K562 (cell line): Measurements from ENCODE around the gene LGALS7. TPM values are rescaled to one million over a fixed set of nuclear protein-coding genes. Genes with fewer than 3 reads are reported as not detected.
"Not testable (repeated sequence)": the region's sequence is repeated elsewhere in the genome, so short reads cannot be mapped to it uniquely, and the experiment has no call there.

ENCODE experiments used
- ATAC-seq: fragments of 200-7000 bp; cut with Tn5 transposase; 3 replicates; pipeline ENCODE4 v1.9.1; 2020; ENCODE audit warnings: moderate library complexity
- BruUV-seq: library from RNA; stranded (reverse); fragments of 400-500 nt; replicated peaks from 2 replicates; lab custom pipeline; 2021; lab: Mats Ljungman, UMichigan
- CTCF ChIA-PET: fragments of 300-600 bp; formaldehyde crosslinking; extraction: SDS; loops from one replicate; lab custom pipeline; 2021; ENCODE audit warnings: low intra/inter-chr PET ratio; lab: Yijun Ruan, JAX
- POLR2A ChIA-PET: fragments of 300-600, 350-650 bp; sonication (Branson Sonifier 250); formaldehyde crosslinking; extraction: SDS; loops from one replicate; lab custom pipeline; 2021; ENCODE audit warnings: antibody characterized with exemption, inconsistent platforms; lab: Yijun Ruan, JAX
- DNase-seq, 4 experiments: peaks; one replicate each; pipeline versions ENCODE4 v3.0.0 to v3.0.0-alpha.2; 2011 to 2018; ENCODE audit warnings: low spot score in 3 of 4, mixed read lengths in 3 of 4; ENCODE audit errors: extremely low read depth in 1 of 4
- FAIRE-seq: peaks from 2 replicates; lab custom pipeline; 2011; peaks lifted over from hg19 to GRCh38; lab: Jason Lieb, UNC
- H2AFZ ChIP-seq: 2 replicates; pipeline ENCODE4 v1.6.0; 2011; ENCODE audit warnings: low read depth, low read length, control low read depth, inconsistent platforms
- H3K27ac ChIP-seq: fragments of 200-600 bp; 3 replicates; pipeline ENCODE4 v1.8.0; 2011; ENCODE audit warnings: low read depth, mild to moderate bottlenecking, control low read depth, inconsistent platforms, low read length, moderate library complexity, mixed read lengths; ENCODE audit errors: extremely low read depth
- H3K27me3 ChIP-seq, 2 experiments: fragments of 300-600 bp in 1 of 2; 2 replicates in 1 of 2; 3 replicates in 1 of 2; pipeline versions ENCODE4 v1.6.0 to v1.8.0; 2011; ENCODE audit warnings: inconsistent platforms in 2 of 2, low read length in 2 of 2, mild to moderate bottlenecking in 1 of 2, mixed read lengths in 1 of 2, moderate library complexity in 1 of 2; ENCODE audit not compliant: control insufficient read depth in 2 of 2, insufficient read depth in 2 of 2
- H3K36me3 ChIP-seq: fragments of 300-600 bp; 3 replicates; pipeline ENCODE4 v1.8.0; 2011; ENCODE audit warnings: mild to moderate bottlenecking, low read length, inconsistent platforms; ENCODE audit not compliant: control insufficient read depth, insufficient read depth
- H3K4me1 ChIP-seq, 2 experiments: fragments of 200-600 bp in 1 of 2; replicated peaks in 1 of 2; 2 replicates in 1 of 2; 3 replicates in 1 of 2; pipeline versions ENCODE4 v1.5.1 to v1.8.0; 2011; ENCODE audit warnings: inconsistent platforms in 2 of 2, low read length in 2 of 2, mild to moderate bottlenecking in 1 of 2, mixed read lengths in 1 of 2, moderate library complexity in 1 of 2; ENCODE audit not compliant: control insufficient read depth in 2 of 2, insufficient read depth in 2 of 2
- H3K4me2 ChIP-seq: 2 replicates; pipeline ENCODE4 v1.6.1; 2011; ENCODE audit warnings: low read length, control low read depth, inconsistent platforms, mixed read lengths; ENCODE audit not compliant: insufficient read depth
- H3K4me3 ChIP-seq: fragments of 200-600 bp; sonication (generic), shearing (Covaris generic); 2 replicates; pipeline ENCODE4 v1.5.1; 2016; ENCODE audit warnings: control low read depth, inconsistent platforms
- H3K79me2 ChIP-seq: fragments of 200-600 bp; 3 replicates; pipeline ENCODE4 v1.8.0; 2011; ENCODE audit warnings: low read length, inconsistent platforms; ENCODE audit not compliant: control insufficient read depth, insufficient read depth
- H3K9ac ChIP-seq, 2 experiments: 2 replicates each; pipeline versions ENCODE4 v1.6.0 to v1.6.1; 2011; ENCODE audit warnings: low read depth in 2 of 2, low read length in 2 of 2, control low read depth in 1 of 2, inconsistent platforms in 1 of 2, mild to moderate bottlenecking in 1 of 2, mixed read lengths in 1 of 2; ENCODE audit not compliant: insufficient read depth in 1 of 2
- H3K9me1 ChIP-seq: one replicate; pipeline ENCODE4 v1.6.0; 2011; ENCODE audit warnings: inconsistent platforms, mild to moderate bottlenecking, low read length, moderate library complexity; ENCODE audit not compliant: control insufficient read depth, insufficient read depth
- H3K9me3 ChIP-seq: replicated peaks from 2 replicates; pipeline ENCODE4 v1.5.1; 2011; ENCODE audit warnings: low read depth, low read length, inconsistent platforms; ENCODE audit not compliant: control insufficient read depth, insufficient read depth
- H4K20me1 ChIP-seq: replicated peaks from 2 replicates; pipeline ENCODE4 v1.6.1; 2011; ENCODE audit warnings: low read length, inconsistent platforms, mixed read lengths; ENCODE audit not compliant: control insufficient read depth, insufficient read depth
- ADNP ChIP-seq: fragments of 200-800 bp; sonication (Bioruptor generic); IDR thresholded peaks from 2 replicates; pipeline ENCODE4 v1.6.1; 2016; ENCODE audit warnings: missing genetic modification characterization, missing compliant biosample characterization
- CEBPB ChIP-seq: fragments of 450-650 bp; IDR thresholded peaks from 2 replicates; pipeline ENCODE4 v1.6.1; 2016; ENCODE audit warnings: missing genetic modification characterization, missing compliant biosample characterization
- CEBPG ChIP-seq, 3 experiments: fragments of 200-800 bp in 1 of 3; sonication (Bioruptor generic) in 1 of 3; sonication (generic) in 1 of 3; formaldehyde crosslinking in 1 of 3; IDR thresholded peaks in 2 of 3; conservative IDR thresholded peaks in 1 of 3; 2 replicates each; pipeline versions ENCODE4 v1.6.1 to v1.8.0; 2016 to 2022; ENCODE audit warnings: missing compliant biosample characterization in 2 of 3, missing genetic modification characterization in 2 of 3, mild to moderate bottlenecking in 1 of 3, missing genetic modification reagents in 1 of 3
- MEF2D ChIP-seq: conservative IDR thresholded peaks from 2 replicates; pipeline ENCODE4 v1.6.1; 2016; ENCODE audit warnings: low read depth, missing genetic modification characterization, missing compliant biosample characterization
- PCBP1 ChIP-seq: fragments of 200-400 bp; formaldehyde crosslinking; IDR thresholded peaks from 2 replicates; pipeline ENCODE4 v1.6.1; 2018; ENCODE audit warnings: mild to moderate bottlenecking, low read depth, low read length; ENCODE audit not compliant: poor library complexity, severe bottlenecking
- RBM25 ChIP-seq: fragments of 200-400 bp; formaldehyde crosslinking; IDR thresholded peaks from 2 replicates; pipeline ENCODE4 v1.6.1; 2018; ENCODE audit warnings: low read length, low read depth, moderate library complexity; ENCODE audit not compliant: severe bottlenecking
- ZNF41 ChIP-seq: fragments of 250-450 bp; sonication (Bioruptor Pico); conservative IDR thresholded peaks from 2 replicates; pipeline ENCODE4 v1.4.0; 2020; ENCODE audit warnings: mild to moderate bottlenecking
- ZNF584 ChIP-seq: fragments of 200-800 bp; sonication (Bioruptor generic); IDR thresholded peaks from 2 replicates; pipeline ENCODE4 v1.6.1; 2016; ENCODE audit warnings: low read depth, mild to moderate bottlenecking, missing genetic modification characterization, missing compliant biosample characterization
- WGBS: fragments of 100-300 bp; shearing (Covaris generic); methylation state at CpG from one replicate; pipeline ENCODE4 v1.1.6; 2016; ENCODE audit warnings: low coverage, mixed read lengths; ENCODE audit not compliant: insufficient coverage; ENCODE audit errors: missing lambda C conversion rate; 5-methylcytosine and 5-hydroxymethylcytosine counted together
- in situ Hi-C: fragments of 300-500 bp; cut with MboI; formaldehyde crosslinking; loops from 4 replicates; pipeline ENCODE4 v1.15.0; 2018; ENCODE audit warnings: inconsistent platforms, mixed read lengths
- intact Hi-C: fragments of 100-400 bp; cut with micrococcal nuclease; formaldehyde crosslinking; loops from 2 replicates; pipeline ENCODE4 v1.14.2; 2022
- polyA plus RNA-seq, 8 experiments: library from polyadenylated mRNA; depleted of rRNA in 4 of 8; stranded (reverse) in 5 of 8; unstranded in 3 of 8; fragments of >200 nt; fragmentation: Nextera tagmentation in 2 of 8; fragmentation: Illumina TruSeq in 1 of 8; extraction: Ambion mirVana in 2 of 8; extraction: Trizol in 1 of 8; gene quantifications; 2 replicates each; pipeline versions ENCODE4 v1.2.1 to v1.2.3, GENCODE V29; 2011 to 2014; ENCODE audit warnings: inconsistent platforms in 1 of 8, missing spikeins in 1 of 8
- total RNA-seq, 7 experiments: library from RNA; depleted of rRNA in 6 of 7; stranded (reverse); fragments of >200 nt in 6 of 7; fragmentation: Illumina TruSeq in 2 of 7; extraction: Trizol in 2 of 7; gene quantifications; 2 replicates each; pipeline versions ENCODE4 v1.2.1 to v1.2.3, GENCODE V29; 2011 to 2021; ENCODE audit warnings: low replicate concordance in 1 of 7

Gene LGALS7
- total and polyA plus RNA-seq, 9 of the 15 experiments (the other 6 are each of a cell fraction or from before 2014, with no cell fraction given): not detected

GRCh38 chr19:38786572-38787265 is 13.4 kb upstream of the LGALS7 start (continued):
- TF ChIP-seq ZNF41 (CRISPR knock-in tag) (no peak), MEF2D (tag) (no peak), PCBP1 (no peak), RBM25 (peak; percentile 72), ADNP (tag) (0 out of 2 replicates have a peak, but pooled peaks have one; percentile 20), ZNF584 (CRISPR knock-in tag) (no peak)

- ATAC-seq; intact Hi-C loops; H3K79me2 ChIP-seq; H3K9me1 ChIP-seq; H4K20me1 ChIP-seq; H3K36me3 ChIP-seq; BruUV-seq; DNase-seq; H3K4me2 ChIP-seq; H3K27ac ChIP-seq; H3K9me3 ChIP-seq; H3K9ac ChIP-seq; in situ Hi-C loops; H3K4me1 ChIP-seq; H2AFZ ChIP-seq; CTCF ChIA-PET; H3K4me3 ChIP-seq; H3K27me3 ChIP-seq; FAIRE-seq; TF ChIP-seq CEBPG (CRISPR knock-in tag; IDR thresholded peaks at IDR 0.05): not testable (repeated sequence)
- POLR2A ChIA-PET: interaction anchor here (0.7 kb wide), 1 partner anchor 17 kb away, joined by 3 read pairs; no protein-coding TSS in a partner anchor
- TF ChIP-seq CEBPB (peak; percentile 74), CEBPG (tag; conservative IDR thresholded peaks at IDR 0.05 in 1 of 2, IDR thresholded peaks at IDR 0.05 in 1 of 2) (peak in 1 of 2 experiments; percentile 39; a peak in 1 of 4 replicates)
- WGBS: 48% methylated on average over 3 of the region's 3 CpGs
Observed at GRCh38 chr19:38786061-38786460, 12.7 kb upstream of the LGALS7 start.
